OCI-LY7 (cell line): ENCODE results near the gene RAB8A. TPM values are rescaled to one million over a fixed set of nuclear protein-coding genes. Genes with fewer than 3 reads are reported as not detected.
A peak's percentile ranks its signal among the peaks of the same experiment; 100 is the strongest.

Experiments
- BruUV-seq: library from RNA; stranded (reverse); fragments of 400-500 nt; replicated peaks from 2 replicates; lab custom pipeline; 2021; lab: Mats Ljungman, UMichigan
- CTCF ChIA-PET: fragments of 300-600 bp; sonication (Branson Sonifier 250); formaldehyde crosslinking; loops from one replicate; lab custom pipeline; 2022; ENCODE audit warnings: antibody characterized with exemption; ENCODE audit not compliant: unreplicated experiment; lab: Charles Lee
- POLR2A ChIA-PET: fragments of 300-600 bp; sonication (Branson Sonifier 250); formaldehyde crosslinking; loops from one replicate; lab custom pipeline; 2022; ENCODE audit warnings: antibody characterized with exemption; lab: Charles Lee
- DNase-seq: peaks from one replicate; pipeline ENCODE4 v3.0.0-alpha.2; 2015; ENCODE audit warnings: low spot score
- H2AFZ ChIP-seq: fragments of 200-600 bp; sonication (generic), shearing (Covaris generic); 2 replicates; pipeline ENCODE4 v1.6.1; 2014; ENCODE audit warnings: mild to moderate bottlenecking, antibody characterized with exemption, low read length, moderate library complexity
- H3K27ac ChIP-seq: fragments of 200-600 bp; sonication (generic); 2 replicates; pipeline ENCODE4 v1.5.1; 2014; ENCODE audit warnings: mixed run types, low read depth, mild to moderate bottlenecking, moderate library complexity, low read length, inconsistent platforms; ENCODE audit not compliant: poor library complexity, severe bottlenecking
- H3K36me3 ChIP-seq: fragments of 200-600 bp; sonication (generic); 2 replicates; pipeline ENCODE4 v1.6.1; 2014; ENCODE audit warnings: mild to moderate bottlenecking, antibody characterized with exemption, low read length, moderate library complexity, mixed read lengths; ENCODE audit not compliant: insufficient read depth
- H3K4me1 ChIP-seq: fragments of 200-600 bp; sonication (generic); 2 replicates; pipeline ENCODE4 v1.5.1; 2014; ENCODE audit warnings: mild to moderate bottlenecking, low read length; ENCODE audit not compliant: insufficient read depth, poor library complexity, severe bottlenecking
- H3K4me2 ChIP-seq: fragments of 200-600 bp; sonication (generic); 2 replicates; pipeline ENCODE4 v1.6.1; 2014; ENCODE audit warnings: mild to moderate bottlenecking, low read length
- H3K4me3 ChIP-seq: fragments of 200-600 bp; sonication (generic); 2 replicates; pipeline ENCODE4 v1.5.1; 2014; ENCODE audit warnings: mild to moderate bottlenecking, low read depth, low read length; ENCODE audit not compliant: poor library complexity, severe bottlenecking
- H3K79me2 ChIP-seq: fragments of 200-600 bp; sonication (generic); 2 replicates; pipeline ENCODE4 v1.6.1; 2016; ENCODE audit warnings: low read depth, mild to moderate bottlenecking, low read length, moderate library complexity, mixed read lengths; ENCODE audit not compliant: insufficient read depth
- H3K9me2 ChIP-seq: fragments of 200-600 bp; sonication (generic); 2 replicates; pipeline ENCODE4 v1.6.1; 2016; ENCODE audit warnings: mild to moderate bottlenecking, low read length, mixed read lengths; ENCODE audit not compliant: insufficient read depth
- H3K9me3 ChIP-seq: fragments of 200-600 bp; sonication (generic); 2 replicates; pipeline ENCODE4 v1.6.1; 2014; ENCODE audit warnings: mild to moderate bottlenecking, mixed run types, low read length, mixed read lengths
- H4K20me1 ChIP-seq: fragments of 200-600 bp; sonication (generic); 2 replicates; pipeline ENCODE4 v1.6.1; 2014; ENCODE audit warnings: mild to moderate bottlenecking, antibody characterized with exemption, low read length, moderate library complexity, mixed read lengths; ENCODE audit not compliant: insufficient read depth
- CTCF ChIP-seq: fragments of 200-600 bp; sonication (generic); conservative IDR thresholded peaks from 2 replicates; pipeline ENCODE4 v1.5.1; 2014; ENCODE audit warnings: mild to moderate bottlenecking, antibody characterized with exemption, low read length, moderate library complexity, mixed read lengths
- EZH2phosphoT487 ChIP-seq: fragments of 200-600 bp; sonication (generic); IDR thresholded peaks from 2 replicates; pipeline ENCODE4 v1.6.1; 2018; ENCODE audit warnings: low read depth, borderline replicate concordance, mild to moderate bottlenecking, mixed run types, antibody characterized with exemption, low read length, moderate library complexity, mixed read lengths
- intact Hi-C: fragments of 100-400 bp; cut with micrococcal nuclease; formaldehyde crosslinking; loops from one replicate; pipeline ENCODE4 v1.10.0; 2022; ENCODE audit not compliant: unreplicated experiment
- total RNA-seq, 2 experiments: library from RNA; depleted of rRNA in 1 of 2; stranded (reverse); fragments of >200 nt in 1 of 2; shearing (Covaris generic) in 1 of 2; gene quantifications; 2 replicates each; pipeline ENCODE4 v1.2.3, GENCODE V29; 2014 to 2022

The RAB8A gene
- total RNA-seq, 2 experiments from 2014 or later = 64.9 to 124 TPM

- TF ChIP-seq CTCF (no peak), EZH2phosphoT487 (no peak)
- peak overlapping the region; percentile 97 for H3K4me2 ChIP-seq
- CTCF ChIA-PET = no interaction called here
- peaks cover 30% of the 10 kb centered on the region for H3K36me3 ChIP-seq
- TSS peak; percentile 86 for BruUV-seq
- no peak overlapping the region for H2AFZ ChIP-seq
- peaks cover 42% of the 10 kb centered on the region for H3K79me2 ChIP-seq
- no peaks in the 10 kb centered on the region for H3K9me2 ChIP-seq
- peak; percentile 54 for DNase-seq
- H3K27ac ChIP-seq = peak overlapping the region; percentile 96
- peaks cover 10% of the 10 kb centered on the region for H4K20me1 ChIP-seq
- intact Hi-C loops = loop anchor here (1.0 to 10.0 kb wide), 4 partner anchors 33 to 509 kb away; partner anchors contain the start of gene RAB8A
- peak overlapping the region; percentile 80 for H3K4me3 ChIP-seq
- peaks cover 52% of the 10 kb centered on the region for H3K4me1 ChIP-seq
- POLR2A ChIA-PET = interaction anchor here (0.6 to 1.8 kb wide), 6 partner anchors 21 to 1948 kb away, joined by 3 to 5 read pairs (median 3); no protein-coding TSS in a partner anchor
- H3K9me3 ChIP-seq = no peaks in the 10 kb centered on the region
Observed at GRCh38 chr19:16077984-16078758, 33.5 kb upstream of the RAB8A start.

GRCh38 chr19:16078759-16079707 is 32.7 kb upstream of the RAB8A start:
- no peaks in the 10 kb centered on the region for H3K9me3 ChIP-seq
- no peaks in the 10 kb centered on the region for H3K9me2 ChIP-seq
- H3K4me1 ChIP-seq = peaks cover 44% of the 10 kb centered on the region
- ChIA-PET CTCF (no interaction called here), POLR2A (interaction anchor here (0.6 to 0.8 kb wide), 2 partner anchors 114 to 115 kb away, joined by 3 read pairs; no protein-coding TSS in a partner anchor)
- H3K4me3 ChIP-seq = peak overlapping the region; percentile 80
- BruUV-seq = TSS peak; percentile 60
- H3K4me2 ChIP-seq = peak overlapping the region; percentile 97
- peak overlapping the region; percentile 96 for H3K27ac ChIP-seq
- H4K20me1 ChIP-seq = peaks cover 10% of the 10 kb centered on the region
- peaks cover 39% of the 10 kb centered on the region for H3K36me3 ChIP-seq
- peak; percentile 92 for DNase-seq
- TF ChIP-seq EZH2phosphoT487 (no peak), CTCF (no peak)
- intact Hi-C loops = loop anchor here (1.0 to 10.0 kb wide), 4 partner anchors 32 to 508 kb away; partner anchors contain the start of gene RAB8A
- H2AFZ ChIP-seq = peak overlapping the region; percentile 9; the same call in 1 of the 2 replicates
- peaks cover 42% of the 10 kb centered on the region for H3K79me2 ChIP-seq
